ENCODE data around the gene JAZF1.

DNA sequence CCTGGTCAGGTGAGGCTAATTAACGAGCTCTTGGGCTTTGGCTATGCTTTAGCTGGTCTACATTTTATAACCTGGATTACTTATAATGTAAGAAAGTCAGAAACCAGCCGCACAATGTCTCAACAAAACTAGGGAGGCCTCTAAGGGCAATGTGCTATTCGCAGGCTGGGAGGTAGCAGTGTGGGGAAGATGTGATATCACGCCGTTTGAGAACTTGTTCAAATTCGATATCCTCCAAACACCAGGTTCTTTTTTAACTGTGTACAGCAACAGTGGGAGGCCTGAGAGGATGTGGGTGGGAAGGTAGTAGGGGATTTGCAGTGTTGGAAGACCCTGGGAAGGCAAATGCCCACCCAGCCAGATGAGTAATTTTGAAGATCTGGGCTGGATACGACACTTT lies 184.5 kb downstream of the JAZF1 start:
- TF ChIP-seq, protein P1, sequence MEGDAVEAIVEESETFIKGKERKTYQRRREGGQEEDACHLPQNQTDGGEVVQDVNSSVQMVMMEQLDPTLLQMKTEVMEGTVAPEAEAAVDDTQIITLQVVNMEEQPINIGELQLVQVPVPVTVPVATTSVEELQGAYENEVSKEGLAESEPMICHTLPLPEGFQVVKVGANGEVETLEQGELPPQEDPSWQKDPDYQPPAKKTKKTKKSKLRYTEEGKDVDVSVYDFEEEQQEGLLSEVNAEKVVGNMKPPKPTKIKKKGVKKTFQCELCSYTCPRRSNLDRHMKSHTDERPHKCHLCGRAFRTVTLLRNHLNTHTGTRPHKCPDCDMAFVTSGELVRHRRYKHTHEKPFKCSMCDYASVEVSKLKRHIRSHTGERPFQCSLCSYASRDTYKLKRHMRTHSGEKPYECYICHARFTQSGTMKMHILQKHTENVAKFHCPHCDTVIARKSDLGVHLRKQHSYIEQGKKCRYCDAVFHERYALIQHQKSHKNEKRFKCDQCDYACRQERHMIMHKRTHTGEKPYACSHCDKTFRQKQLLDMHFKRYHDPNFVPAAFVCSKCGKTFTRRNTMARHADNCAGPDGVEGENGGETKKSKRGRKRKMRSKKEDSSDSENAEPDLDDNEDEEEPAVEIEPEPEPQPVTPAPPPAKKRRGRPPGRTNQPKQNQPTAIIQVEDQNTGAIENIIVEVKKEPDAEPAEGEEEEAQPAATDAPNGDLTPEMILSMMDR (IDR thresholded peaks at IDR 0.05), result no peak
- no peak for TF ChIP-seq POLR2A (IDR thresholded peaks at IDR 0.05)
